NT2/D1 (cell line): ENCODE results near the gene ENGASE.

Source experiments
- SUZ12 ChIP-seq: IDR thresholded peaks from 2 replicates; pipeline ENCODE4 v1.6.1; 2011; ENCODE audit not compliant: insufficient read length, insufficient read depth; ENCODE audit errors: extremely low read depth
- ZNF274 ChIP-seq: IDR thresholded peaks from 2 replicates; pipeline ENCODE4 v1.6.1; 2011; ENCODE audit warnings: mild to moderate bottlenecking, low read depth, low read length

DNA sequence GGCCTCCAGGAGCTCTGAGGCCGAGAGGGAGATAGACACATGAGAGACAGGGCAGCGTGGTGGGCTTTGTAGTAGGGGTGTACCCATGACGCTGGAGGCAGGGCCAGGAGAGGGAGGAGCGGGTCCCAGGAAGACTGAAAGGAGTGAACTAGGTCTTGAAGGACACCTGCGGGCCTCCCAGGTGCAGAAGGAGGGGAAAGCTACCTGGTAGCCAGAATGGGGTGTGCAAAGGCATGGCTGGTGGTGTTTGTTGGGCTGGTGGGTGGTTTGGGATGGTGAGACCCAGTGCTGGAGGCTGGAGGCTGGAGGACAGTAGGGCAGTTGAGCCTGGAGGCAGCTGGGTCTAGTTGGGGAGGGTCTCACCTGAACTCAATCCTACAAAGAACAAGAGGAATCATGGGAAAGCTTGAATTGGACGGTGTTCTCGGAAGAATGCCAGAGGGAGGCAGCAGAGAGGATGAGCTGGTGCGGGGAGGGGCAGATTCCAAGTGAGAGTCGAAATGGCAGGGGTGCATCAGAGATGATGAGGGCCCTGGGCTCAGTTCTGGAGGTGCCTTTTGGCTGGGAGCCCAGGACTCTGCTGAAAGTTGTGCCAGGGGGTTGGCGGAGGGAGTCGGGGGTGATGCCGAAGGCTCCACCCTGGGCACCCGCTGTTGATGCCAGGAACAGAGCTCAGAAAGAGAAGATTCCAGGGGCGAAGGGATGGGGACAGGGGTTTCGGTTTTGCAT is 29.5 kb upstream of the ENGASE start:
- TF ChIP-seq ZNF274 (no peak), SUZ12 (no peak)
